Liver (tissue), 3 donors: ENCODE data around the gene NUTF2.

Experiments used
- ATF3 ChIP-seq: IDR thresholded peaks from 2 replicates; pipeline ENCODE4 v1.6.1; 2016; ENCODE audit warnings: antibody characterized with exemption
- CTCF ChIP-seq: fragments of 150-350 bp; IDR thresholded peaks from 2 replicates; pipeline ENCODE4 v1.5.1; 2017; ENCODE audit warnings: improper control_type of control experiment, low read depth, low read length; ENCODE audit not compliant: missing input control
- EGR1 ChIP-seq, 2 donors: IDR thresholded peaks; 2 replicates each; pipeline ENCODE4 v1.6.1; 2016 to 2018; ENCODE audit warnings: antibody characterized with exemption in 2 of 2, low read depth in 2 of 2
- FOXA1 ChIP-seq: IDR thresholded peaks from 2 replicates; pipeline ENCODE4 v1.6.1; 2016; ENCODE audit warnings: antibody characterized with exemption
- GABPA ChIP-seq, 2 donors: IDR thresholded peaks in 1 of 2; conservative IDR thresholded peaks in 1 of 2; 2 replicates each; pipeline ENCODE4 v1.6.1; 2016; ENCODE audit warnings: antibody characterized with exemption in 2 of 2, mild to moderate bottlenecking in 1 of 2, moderate library complexity in 1 of 2
- HNF4A ChIP-seq, 2 donors: conservative IDR thresholded peaks; 2 replicates each; pipeline ENCODE4 v1.6.1; 2016; ENCODE audit warnings: antibody characterized with exemption in 2 of 2, mild to moderate bottlenecking in 2 of 2
- MAX ChIP-seq: IDR thresholded peaks from 2 replicates; pipeline ENCODE4 v1.6.1; 2016; ENCODE audit warnings: antibody characterized with exemption
- RAD21 ChIP-seq, 2 donors: IDR thresholded peaks; 2 replicates each; pipeline ENCODE4 v1.6.1; 2016; ENCODE audit warnings: antibody characterized with exemption in 2 of 2, mild to moderate bottlenecking in 2 of 2
- TAF1 ChIP-seq: conservative IDR thresholded peaks from 2 replicates; pipeline ENCODE4 v1.6.1; 2016; ENCODE audit warnings: antibody characterized with exemption, mild to moderate bottlenecking
- YY1 ChIP-seq: IDR thresholded peaks from 2 replicates; pipeline ENCODE4 v1.6.1; 2016; ENCODE audit warnings: antibody characterized with exemption, mild to moderate bottlenecking
- TF ChIP-seq, protein P1 (sequence below): IDR thresholded peaks from 2 replicates; pipeline ENCODE4 v1.6.1; 2016; ENCODE audit warnings: antibody characterized with exemption, mild to moderate bottlenecking
- donor health status: healthy.
- donor health status: healthy.

GRCh38 chr16:67910158-67910557 is 63.4 kb downstream of the NUTF2 start:
- TF ChIP-seq EGR1 (IDR thresholded peaks at IDR 0.05; ENCODE audit: low read depth in 2 of 2) (no peak), MAX (no peak), HNF4A (conservative IDR thresholded peaks at IDR 0.05) (no peak), TAF1 (no peak), CTCF (no peak), ATF3 (no peak), RAD21 (IDR thresholded peaks at IDR 0.05) (no peak), YY1 (no peak), FOXA1 (no peak), GABPA (IDR thresholded peaks at IDR 0.05 in 1 of 2, conservative IDR thresholded peaks at IDR 0.05 in 1 of 2) (no peak)
- TF ChIP-seq, protein P1, sequence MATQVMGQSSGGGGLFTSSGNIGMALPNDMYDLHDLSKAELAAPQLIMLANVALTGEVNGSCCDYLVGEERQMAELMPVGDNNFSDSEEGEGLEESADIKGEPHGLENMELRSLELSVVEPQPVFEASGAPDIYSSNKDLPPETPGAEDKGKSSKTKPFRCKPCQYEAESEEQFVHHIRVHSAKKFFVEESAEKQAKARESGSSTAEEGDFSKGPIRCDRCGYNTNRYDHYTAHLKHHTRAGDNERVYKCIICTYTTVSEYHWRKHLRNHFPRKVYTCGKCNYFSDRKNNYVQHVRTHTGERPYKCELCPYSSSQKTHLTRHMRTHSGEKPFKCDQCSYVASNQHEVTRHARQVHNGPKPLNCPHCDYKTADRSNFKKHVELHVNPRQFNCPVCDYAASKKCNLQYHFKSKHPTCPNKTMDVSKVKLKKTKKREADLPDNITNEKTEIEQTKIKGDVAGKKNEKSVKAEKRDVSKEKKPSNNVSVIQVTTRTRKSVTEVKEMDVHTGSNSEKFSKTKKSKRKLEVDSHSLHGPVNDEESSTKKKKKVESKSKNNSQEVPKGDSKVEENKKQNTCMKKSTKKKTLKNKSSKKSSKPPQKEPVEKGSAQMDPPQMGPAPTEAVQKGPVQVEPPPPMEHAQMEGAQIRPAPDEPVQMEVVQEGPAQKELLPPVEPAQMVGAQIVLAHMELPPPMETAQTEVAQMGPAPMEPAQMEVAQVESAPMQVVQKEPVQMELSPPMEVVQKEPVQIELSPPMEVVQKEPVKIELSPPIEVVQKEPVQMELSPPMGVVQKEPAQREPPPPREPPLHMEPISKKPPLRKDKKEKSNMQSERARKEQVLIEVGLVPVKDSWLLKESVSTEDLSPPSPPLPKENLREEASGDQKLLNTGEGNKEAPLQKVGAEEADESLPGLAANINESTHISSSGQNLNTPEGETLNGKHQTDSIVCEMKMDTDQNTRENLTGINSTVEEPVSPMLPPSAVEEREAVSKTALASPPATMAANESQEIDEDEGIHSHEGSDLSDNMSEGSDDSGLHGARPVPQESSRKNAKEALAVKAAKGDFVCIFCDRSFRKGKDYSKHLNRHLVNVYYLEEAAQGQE, result no peak
